Epidermal melanocyte (primary cell): ENCODE results near the gene CD83.

ENCODE experiments used
- DNase-seq: peaks from one replicate; pipeline ENCODE4 v3.0.0; 2011; ENCODE audit warnings: low spot score; ENCODE audit not compliant: insufficient read length

The CD83 gene

DNA sequence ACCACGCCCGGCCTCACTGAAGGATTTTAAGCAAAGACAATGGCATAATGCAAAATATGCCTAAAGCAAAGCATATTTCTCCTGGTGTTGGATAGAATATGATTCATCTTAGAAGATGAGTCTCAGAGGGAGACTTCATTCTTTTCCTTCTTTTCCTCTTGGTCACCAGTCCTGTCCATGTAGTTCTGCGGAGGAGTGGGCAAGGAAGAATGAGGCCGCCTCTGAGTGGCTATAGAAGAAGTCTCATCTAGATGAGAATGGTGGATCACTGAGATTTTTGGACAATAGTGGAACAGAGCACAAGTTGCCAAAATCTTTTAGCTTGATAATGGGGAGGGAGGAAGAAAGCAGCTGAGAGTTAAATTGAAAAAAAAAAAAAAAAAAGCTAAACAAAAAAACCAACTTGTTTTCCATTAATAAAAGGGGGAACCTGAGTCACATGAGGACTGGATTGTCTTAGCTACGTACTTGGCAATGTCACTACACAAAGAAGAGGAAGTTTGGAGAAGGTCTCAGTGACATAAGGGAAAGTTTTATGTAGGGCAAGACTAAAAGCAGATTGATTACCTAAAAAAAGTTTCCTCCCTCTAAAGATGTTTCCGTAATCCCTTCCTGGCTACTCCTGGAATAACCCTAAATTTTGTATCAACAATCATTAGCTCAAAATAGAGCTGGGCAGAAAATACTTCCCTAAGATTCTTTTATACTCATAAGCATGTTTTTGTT is 6.0 kb downstream of the CD83 start:
- DNase-seq, result no peak

DNA sequence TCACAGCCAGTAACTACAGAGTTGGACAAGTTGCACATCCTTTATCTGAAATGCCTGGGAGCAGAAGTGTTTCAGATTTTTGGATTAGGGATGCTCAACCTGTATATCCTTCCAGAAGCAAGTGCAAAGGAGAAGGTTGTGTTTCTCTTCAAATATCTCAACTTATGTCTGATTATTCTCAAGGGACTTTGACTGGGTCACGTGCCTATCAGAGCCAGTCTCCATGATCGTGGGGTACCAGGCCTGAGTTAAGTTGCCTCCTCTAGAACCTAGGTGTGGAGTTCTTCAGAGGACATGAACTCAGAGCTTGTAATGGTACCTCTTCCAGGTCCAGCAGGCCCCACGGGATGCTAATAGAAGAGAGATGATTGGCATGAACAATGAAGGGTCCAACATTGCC is 7.8 kb downstream of the CD83 start:
- no peak for DNase-seq

DNA sequence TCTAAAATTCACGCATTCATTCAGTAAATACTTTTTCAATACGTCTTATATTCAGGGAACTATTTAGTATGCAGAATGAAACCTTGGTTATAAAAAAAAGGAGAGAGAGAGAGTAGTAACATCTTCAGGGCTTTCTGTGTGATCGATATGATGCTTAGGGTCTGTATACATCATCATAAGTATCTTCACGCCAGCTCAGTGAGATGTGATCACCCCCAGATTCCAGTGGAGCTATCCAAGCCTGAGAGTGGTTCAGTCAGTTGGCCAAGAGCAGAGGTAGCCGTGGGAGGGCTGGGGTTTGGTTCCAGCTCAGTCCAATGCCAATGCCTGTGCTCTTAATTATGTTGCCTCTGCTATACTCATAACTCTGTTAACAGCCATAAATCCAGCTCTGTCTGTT is 8.6 kb downstream of the CD83 start:
- no peak for DNase-seq

DNA sequence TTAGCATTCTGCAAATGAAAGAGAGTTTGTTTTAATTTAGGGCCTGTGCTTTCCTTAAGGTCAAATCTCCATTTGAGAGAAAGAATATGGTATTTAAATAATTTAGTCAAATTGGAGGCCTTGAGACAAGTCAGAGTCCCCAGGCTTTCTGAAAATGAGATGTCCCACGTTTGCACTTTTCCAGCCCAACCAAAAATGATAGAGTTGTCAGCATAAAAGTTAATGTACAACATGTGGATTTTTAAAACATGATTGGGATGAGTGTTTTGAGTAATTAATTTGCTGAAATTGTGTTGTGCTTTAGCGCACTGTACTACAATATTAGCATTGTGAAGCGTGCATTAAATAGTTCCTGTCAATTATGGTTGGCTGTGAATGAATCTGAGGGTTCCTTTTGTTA is 10.0 kb downstream of the CD83 start:
- no peak for DNase-seq

DNA sequence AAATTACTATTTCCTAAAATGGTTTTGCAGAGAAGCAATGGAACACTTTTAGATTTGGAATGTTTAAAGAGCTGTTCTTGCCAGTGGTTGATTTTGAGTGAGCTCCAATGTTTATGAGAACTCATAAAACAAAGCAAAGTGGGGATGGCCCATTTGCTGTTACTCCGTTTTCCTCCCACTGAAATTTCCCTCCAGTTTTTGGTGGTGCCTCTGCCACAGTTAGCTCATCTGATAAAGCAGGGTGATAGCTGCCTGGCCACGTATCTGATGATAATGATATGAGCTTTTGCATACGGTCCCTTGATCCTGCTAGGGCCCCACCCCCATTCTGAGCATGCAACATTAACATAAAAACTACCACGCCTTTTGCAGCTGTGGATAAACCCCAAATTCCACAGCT is 10.4 kb downstream of the CD83 start:
- no peak for DNase-seq

DNA sequence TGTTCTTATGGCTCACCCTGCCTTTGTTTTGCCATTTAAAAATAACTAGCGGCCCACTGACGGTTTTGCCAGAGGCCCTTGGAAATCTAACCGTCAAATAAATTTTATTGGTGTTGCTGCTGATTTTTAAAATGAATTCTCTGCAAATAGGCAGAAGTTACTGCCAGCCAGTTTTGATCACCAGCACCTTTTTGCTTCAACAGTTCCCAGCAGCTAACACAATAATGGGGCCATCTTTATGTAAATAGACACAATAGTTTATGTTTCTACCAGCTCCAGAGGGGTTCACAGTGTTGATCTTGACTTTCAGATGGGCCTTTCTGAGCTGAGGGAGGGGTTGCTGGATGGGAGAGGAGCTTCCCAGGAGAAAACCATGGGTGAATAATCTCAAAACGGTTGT is 11.2 kb downstream of the CD83 start:
- no peak for DNase-seq

DNA sequence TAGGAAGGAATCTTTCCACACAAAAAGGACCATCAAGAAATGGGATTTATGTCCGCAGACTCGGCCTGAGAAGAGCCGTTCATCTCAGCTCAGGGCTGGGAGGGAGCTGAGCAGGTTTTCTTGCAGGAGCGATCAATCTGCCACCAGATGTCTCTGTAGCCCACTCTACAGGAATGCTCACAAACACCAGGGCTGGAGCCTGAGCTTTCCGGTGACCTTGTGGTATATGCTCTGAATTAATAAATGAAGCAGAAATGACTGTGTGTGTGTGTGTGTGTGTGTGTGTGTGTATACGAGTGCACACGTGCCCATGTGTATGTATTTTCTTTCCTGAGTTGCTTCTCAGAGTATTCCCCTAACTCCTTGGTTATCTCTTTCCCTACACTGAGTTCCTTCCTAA is 12.0 kb downstream of the CD83 start:
- DNase-seq, result peak; percentile 56

DNA sequence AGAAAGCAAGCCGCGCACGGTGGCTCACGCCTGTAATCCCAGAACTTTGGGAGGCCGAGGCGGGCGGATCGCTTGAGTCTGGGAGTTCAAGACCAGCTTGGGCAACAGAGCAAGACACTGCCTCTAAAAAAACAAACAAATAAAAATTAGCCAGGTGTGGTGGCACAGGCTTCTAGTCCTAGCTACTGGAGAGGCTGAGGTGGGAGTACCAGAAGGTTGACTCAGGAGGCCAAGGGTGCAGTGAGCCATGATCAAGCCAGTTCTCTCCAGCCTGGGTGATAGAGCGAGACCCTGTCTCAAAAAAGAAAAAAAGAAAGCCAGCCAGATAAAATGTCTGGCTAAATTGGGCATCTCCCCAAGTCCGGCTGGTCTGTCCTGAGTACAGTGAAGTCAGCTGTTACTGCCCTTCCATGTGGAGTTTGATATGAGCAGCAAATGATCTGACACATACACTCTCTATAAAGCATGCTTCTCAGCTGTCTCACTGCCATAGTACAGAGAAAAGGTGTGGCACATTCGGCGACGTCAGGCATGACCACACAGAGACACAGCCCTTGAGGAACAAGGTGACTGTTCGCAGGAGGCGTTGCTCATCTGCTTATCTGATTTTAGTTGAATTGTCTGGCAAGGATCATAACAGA is 13.0 kb downstream of the CD83 start:
- no peak for DNase-seq

DNA sequence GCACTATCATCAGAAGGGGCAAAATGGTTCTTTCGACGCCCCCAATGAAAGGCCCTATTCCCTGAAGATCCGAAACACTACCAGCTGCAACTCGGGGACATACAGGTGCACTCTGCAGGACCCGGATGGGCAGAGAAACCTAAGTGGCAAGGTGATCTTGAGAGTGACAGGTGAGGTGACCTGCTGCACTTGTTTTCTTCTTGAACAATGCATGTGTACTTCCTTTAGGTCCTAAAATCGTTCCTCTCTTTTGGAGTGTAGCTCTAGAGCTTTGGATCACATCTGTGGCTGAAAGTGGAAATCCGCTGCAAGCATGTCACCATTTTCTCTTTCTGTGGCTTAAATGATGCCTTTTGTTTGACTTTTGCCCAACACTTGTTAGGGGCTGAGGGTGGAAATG is 14.0 kb downstream of the CD83 start:
- no peak for DNase-seq

DNA sequence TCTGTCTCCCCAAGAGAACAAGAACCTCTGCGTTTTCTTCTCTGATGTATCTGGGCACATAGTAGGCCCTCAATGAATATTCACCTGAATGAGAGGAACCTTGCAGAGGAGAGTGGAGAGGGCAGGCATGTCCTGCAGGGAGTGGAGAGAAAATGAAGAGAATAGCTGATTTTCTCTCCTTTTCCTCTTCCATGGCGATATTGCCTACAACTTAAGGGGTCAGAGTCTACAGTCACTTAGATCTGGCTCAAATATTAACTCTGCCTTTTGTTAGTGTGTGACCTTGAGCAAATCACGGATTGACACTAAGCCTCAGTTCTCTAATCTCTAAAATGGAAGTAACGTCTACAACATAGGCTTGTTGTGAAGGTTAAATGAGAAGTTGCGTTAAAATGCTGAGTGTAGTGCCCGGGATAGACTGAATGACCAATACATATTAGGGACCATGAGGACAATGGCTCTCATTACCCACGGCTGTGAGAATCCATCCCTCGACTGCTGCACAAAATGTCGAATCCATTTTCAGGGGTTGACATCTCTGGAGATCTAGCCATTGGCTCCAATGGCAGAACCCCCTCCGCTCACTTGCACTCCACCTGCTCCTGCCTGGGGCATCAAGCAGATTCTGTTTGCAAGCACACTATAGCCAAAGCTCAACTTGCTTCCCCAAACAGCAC is 14.8 kb downstream of the CD83 start:
- DNase-seq, result no peak

DNA sequence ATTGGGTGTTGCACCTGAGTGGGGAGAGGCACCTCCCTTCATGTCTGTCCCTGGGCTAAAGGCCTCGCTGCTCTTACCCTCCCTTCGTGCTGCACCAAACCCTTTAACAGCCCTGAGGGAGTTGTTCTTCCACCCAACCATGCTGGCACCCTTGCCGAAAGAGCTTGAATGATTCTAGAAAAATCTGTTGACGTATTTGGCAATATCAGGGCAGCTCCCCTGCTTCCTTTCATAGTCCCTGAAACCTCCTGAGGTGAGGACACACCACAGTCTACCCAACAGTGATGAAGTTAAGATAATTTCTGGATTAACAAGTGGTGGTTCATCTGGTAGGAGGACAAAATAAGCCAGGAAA is 15.3 kb downstream of the CD83 start:
- no peak for DNase-seq

DNA sequence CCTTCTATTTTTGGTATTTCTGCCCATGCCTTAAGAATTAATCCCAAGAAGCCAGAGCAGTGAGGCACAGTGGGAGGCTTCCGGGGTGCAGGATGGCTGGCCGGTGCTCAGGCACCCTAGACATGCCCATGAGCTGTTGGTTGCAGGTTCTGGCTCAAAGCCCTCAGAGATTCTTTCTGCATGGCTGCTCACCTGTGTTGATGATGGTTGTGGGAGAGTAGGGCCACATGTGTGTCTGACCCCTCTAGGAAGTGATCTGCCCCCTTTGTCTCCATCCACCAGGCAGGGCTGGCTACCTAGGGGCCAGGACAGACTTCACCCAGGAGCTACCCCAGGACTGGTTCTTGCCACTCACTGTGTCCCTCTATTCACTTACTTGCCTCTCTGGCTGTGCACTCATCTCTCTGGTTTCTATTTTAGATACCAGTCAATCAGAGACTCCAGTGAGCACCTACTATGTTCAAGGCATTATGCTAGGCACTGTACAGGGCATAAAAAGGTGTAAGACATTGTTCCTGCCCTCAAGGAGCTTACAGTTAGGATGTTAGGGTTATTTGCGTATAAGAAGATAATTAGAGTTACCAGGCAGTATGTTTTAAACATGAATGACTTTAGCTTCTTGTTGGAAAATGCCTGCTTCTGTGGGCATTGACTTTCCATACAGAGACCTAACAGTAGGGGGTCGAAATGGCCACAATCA is 16.8 kb downstream of the CD83 start:
- no peak for DNase-seq

DNA sequence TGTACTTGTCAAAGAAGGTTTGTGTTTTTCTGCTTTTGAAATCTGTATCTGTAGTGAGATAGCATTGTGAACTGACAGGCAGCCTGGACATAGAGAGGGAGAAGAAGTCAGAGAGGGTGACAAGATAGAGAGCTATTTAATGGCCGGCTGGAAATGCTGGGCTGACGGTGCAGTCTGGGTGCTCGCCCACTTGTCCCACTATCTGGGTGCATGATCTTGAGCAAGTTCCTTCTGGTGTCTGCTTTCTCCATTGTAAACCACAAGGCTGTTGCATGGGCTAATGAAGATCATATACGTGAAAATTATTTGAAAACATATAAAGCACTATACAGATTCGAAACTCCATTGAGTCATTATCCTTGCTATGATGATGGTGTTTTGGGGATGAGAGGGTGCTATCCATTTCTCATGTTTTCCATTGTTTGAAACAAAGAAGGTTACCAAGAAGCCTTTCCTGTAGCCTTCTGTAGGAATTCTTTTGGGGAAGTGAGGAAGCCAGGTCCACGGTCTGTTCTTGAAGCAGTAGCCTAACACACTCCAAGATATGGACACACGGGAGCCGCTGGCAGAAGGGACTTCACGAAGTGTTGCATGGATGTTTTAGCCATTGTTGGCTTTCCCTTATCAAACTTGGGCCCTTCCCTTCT is 18.4 kb downstream of the CD83 start:
- DNase-seq, result no peak

DNA sequence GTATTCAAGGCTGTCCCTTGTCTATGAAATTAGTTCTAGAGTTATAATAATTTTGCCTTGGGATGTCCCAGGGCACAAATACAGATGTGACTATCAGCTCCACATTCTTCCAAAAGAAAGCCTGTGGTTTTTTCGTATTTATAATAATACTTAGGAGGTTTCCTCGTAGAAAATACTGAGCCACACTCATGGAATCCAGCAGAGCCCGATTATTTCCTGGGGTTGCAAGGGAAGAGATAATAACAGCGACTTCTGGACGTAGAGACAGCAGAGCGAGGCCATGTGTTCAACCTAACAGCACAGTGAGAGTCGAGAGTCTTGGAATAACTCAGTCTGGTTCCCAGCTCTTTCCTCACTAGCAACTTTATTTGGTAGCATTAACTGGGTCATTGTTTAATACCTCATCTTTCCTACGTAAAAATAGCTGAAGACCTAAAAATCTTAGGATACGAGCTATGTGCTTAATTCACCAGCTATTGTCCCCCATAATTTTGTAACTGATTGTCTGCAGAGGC is 21.2 kb downstream of the CD83 start:
- DNase-seq, result no peak

DNA sequence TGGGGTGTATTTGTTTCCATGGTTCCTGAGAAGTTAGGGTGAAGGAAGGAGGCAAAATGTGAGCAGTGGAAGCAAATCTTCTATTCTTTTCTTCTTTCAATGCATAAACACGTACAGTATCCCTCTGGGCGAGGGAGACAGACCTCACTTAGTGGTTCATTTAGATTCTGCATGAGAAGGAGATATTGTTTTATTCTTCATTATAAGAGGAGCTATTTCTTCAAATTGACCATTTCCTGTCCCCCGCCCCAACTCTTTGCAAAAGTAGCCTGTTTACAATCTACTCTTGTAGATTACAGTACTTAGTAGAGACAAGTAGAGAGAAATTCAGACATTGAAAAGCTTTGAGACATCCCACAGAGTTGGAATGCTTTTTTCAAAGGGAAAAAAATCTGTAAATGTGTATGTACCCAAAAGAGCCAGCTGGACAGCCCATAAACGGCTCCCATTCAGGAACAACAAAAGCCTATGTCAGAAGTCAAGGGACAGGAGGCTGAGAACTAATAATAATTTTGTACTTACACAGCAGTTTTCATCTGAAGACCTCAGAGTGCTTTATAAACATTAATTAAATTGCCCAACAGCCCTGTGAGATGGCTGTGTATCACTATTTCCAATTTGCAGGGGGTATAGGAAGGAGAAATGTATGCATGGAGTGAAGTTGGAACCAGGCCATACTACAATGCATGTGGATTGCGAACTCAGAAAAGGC is 23.9 kb downstream of the CD83 start:
- DNase-seq, result peak; percentile 28

DNA sequence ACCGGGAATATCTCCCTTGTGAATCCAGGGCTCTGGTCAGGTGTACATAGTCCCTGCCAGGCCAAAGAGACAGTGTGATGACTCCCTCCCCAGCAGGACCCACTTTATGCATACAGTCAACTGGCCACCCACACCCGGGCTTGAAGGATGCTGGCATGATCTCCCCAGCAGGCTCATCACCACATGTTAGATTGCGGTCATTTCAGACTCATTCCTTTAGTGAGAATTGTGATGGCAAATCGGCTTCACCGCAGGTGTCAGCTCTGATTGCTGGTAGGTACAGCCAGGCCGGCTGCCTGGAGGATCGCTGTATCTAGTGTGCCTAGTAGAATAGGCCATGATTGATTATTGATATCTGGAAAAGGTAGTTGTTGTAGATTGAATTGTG is 24.5 kb downstream of the CD83 start:
- no peak for DNase-seq

DNA sequence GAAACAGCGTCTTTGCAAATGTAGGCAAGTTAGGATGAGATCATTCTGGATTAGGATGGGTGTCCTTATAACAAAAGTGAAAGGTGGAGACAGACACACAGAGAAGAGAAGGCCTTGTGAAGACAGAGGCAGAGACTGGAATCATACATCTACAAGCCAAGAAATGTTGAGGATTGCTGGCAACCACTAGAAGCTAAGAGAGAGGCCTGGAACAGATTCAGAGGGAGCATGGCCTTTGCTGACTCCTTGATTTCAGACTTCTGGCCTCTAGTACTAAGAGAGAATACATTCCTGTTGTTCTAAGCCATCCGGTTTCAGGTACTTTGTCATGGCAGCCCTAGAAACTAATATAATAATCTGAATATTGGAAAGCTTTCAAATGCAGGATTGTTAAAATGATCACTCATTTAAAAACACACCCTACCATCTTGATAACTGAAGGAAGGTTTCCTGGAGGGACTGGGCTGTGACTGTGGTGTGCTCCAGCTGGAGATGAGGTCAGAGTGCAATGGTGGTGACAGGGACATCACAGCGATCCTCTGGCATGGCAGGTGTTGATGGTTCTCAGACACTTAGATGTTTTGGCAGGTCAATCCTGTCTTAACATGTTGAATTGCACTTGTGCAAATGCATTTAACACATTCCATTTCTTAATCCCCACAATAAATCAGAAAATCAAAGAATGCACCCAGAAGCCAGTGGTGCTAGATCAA is 25.1 kb downstream of the CD83 start:
- DNase-seq, result no peak

DNA sequence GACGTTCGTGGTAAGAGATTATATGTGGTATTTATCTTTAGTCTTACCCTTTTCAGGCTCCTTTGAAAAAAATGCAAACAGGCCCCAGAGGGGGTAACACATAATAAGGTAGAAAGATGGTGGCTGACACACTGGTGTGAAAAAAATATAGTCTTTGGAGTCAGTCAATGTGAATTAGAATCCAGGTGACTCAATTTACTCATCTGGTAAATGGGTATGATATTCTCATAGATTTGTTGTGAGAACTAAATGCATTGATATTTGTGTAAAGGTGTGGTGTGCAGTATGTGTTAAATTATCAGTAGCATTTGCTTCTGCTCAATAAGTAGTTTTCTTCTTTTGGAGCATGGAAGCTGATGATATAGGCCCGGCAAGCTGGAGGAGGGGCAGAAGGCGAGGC is 25.7 kb downstream of the CD83 start:
- DNase-seq, result no peak

DNA sequence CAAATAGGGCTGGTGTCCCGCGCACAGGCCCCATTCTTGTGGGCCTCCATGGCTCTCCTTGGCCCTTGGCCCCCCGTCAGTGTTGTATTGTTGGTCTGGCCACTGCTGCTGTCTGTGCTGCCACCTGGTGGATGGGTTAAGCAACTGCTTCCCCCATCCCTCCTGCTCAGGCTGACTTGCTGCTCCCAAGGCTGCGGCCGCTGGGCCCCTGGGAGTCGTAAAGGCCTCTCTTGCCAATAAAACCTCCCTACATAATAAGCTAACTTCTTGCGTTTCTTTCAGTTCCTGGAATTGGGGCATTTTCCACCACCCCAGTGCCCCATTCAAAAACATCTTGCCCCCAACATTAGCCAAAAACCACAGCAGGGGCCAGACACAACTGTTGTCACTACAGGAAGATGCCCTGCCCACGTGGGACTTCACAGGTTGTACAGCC is 27.1 kb downstream of the CD83 start:
- DNase-seq, result peak; percentile 60

DNA sequence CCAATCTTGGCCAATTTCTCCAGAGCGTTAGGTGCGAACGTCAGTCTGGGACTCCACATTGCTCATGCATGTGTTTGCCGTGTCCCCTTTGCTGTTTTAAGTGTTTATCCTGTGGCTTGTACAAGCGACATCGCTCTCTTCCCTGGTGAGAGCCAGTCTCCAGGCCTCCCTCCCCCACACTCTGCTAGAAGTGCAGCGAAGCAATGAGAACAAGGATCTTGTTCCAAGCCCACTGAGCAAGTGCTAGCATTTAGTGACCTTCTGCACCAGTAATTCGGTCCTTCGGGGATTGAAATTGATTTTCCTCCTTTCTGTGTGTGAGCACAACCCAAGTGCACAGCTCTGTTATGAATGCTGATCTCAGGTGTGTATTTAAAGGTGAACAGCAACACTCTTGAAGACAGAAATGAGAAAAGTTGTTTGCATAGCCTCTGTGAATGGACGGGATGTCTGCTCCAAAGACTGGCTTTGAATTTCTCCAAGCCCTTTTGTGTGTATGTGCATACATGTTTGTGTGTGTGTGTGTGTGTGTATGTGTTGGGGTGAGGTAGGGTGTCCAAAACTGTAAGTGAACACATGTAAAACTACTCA is 29.0 kb downstream of the CD83 start:
- DNase-seq, result no peak
